Activated CD4-positive, CD25-positive, alpha-beta regulatory T cell (primary cell): Measurements from ENCODE around the gene CTNNB1.

ENCODE experiments used
- DNase-seq, 4 experiments: peaks; one replicate each; lab custom pipeline; 2025; lab: John Stamatoyannopoulos, UW

Gene CTNNB1

DNA sequence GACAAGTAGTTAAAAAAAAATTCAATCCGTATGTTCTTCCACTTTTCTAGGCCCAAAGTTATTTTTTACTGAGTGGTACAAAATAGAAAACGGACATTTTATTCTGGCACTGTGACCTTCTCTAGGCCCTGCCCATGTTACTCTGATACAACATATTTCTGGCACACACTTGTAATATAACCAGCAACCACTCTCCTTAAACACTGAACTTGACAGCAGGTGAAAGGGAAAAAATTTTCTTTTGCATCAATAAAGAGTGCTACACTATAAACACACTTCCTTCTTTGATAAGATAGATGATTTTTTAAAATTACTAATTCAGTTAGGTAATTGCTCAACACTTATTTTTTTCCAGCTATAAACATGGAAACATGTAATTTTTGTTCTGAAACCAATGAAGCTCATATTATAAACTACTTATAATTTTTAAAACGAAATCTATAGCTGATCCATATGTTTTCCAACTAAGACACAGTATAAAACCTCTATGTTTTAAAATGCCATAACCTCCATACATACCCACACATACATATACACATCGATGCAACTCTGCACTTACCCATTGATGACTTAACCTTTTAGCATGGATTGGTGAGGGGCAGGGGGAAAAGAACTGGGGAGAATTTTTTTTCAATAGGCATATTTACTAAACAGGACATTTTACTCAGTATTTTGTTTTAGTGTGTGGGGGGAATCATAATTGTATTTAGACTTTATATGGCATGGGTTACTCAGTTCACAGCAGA is 5.3 kb upstream of the CTNNB1 start:
- no peak for DNase-seq

- no peak for DNase-seq
These were observed 4.6 kb upstream of the CTNNB1 start for GRCh38 chr3:41194701-41195100.

DNA sequence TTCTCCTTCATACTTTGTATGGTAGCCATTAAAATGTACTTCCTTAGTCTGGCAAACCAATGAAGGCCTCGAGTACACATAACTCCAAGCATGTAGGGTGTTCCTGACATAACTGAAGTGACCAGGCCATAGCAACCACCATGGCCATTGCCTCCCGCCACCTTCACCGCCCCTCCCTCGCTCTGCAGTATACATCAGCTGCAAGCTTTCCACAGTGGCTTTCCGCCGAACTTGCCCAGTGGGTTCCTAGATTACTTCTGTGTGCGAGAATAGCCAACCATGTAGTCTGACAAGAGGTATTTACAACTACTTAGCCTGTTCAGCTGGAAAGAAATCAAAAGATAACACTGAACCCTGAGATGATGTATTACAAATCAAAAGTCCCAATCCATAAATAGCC is 3.4 kb upstream of the CTNNB1 start:
- no peak for DNase-seq

GRCh38 chr3:41196499-41197410 is 2.5 kb upstream of the CTNNB1 start:
- no peak for DNase-seq

DNA sequence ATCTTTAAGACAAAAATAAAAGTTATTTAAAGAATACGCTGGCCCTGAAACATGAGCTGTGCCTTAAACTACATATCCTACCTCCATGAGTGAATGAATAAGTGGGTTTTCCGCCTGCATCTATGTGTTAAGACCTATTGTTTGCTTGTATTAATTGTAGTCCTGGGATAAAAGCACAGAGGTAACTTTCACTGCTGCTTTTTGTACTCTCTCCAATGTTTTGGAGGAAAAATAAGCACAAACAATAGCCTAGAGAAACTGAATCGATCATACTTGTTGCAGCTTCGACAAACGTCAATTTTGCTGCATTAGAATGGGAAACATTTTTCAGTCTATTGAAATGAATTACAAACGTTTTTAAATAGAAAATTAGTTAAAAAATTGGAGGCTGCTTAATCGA is 1.3 kb upstream of the CTNNB1 start:
- DNase-seq, result no peak

DNA sequence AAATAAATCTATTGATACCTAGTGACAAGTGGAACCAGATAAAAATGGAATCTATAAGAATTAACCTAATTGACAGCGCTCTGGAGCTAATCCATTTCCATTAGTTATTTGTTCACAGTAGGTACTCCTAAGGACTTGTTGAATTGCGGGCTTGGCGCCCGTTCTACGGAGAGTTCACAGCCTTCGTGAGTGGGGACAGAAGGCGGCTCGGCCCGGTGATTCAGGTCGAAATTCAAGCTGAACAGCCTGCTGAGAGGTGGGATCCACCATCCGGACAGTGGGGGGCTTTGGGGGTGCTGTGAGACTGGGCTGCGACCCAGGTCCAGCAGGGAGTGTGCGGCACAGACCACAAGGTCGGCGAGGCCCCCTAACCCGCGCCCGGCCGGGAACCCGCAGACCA is 779 bp upstream of the CTNNB1 start:
- DNase-seq, result no peak

- DNase-seq, result peak; percentile 16 to 39 (median 26)
These were observed 762 bp downstream of the CTNNB1 start for GRCh38 chr3:41199866-41200668.

GRCh38 chr3:41200669-41201021 is 1.3 kb downstream of the CTNNB1 start:
- DNase-seq, result no peak

GRCh38 chr3:41202075-41202833 is 2.9 kb downstream of the CTNNB1 start:
- DNase-seq, result no peak

DNA sequence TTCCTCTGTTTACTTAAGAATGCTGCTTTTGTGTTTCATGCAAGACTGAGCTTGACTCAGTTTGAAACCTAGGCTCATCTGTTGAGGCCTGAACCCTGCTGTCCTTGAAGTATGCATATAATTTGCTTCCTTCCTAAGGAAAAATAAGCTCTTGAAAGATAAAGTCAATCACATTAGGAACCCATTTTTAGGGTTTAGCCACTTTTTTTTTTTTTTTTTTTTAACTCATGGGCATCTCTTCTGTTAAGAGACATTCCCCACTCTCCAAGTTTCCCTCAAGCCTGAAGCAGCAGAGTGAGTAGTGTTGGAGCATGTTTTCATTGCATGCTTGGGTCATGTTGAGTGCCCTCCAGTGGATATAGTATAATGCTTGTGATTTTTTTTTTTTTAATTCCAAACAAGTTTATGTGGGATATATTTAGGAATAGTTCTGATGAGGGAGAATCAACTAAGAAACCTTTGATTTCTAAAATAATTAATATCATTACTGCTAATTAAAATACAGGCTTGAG is 3.6 kb downstream of the CTNNB1 start:
- DNase-seq, result no peak

GRCh38 chr3:41204369-41204768 is 5.1 kb downstream of the CTNNB1 start:
- DNase-seq, result no peak

DNA sequence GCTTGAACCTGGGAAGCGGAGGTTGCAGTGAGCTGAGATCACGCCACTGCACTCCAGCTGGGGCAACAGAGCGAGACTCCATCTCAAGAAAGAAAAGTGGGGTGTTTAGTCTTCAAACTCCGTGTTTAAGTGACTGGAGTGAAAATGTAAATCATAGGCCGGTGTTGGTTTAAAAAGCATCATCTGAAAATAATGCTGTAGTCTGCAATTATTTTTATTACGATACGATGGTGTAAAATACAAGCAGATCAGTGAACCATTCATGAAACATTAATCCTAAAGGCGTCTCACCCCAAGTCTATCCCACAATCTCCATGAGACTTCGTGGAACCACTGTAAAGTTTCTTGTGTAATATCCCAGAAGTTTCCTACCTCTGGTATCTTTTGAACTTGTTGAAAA is 6.3 kb downstream of the CTNNB1 start:
- DNase-seq, result no peak

DNA sequence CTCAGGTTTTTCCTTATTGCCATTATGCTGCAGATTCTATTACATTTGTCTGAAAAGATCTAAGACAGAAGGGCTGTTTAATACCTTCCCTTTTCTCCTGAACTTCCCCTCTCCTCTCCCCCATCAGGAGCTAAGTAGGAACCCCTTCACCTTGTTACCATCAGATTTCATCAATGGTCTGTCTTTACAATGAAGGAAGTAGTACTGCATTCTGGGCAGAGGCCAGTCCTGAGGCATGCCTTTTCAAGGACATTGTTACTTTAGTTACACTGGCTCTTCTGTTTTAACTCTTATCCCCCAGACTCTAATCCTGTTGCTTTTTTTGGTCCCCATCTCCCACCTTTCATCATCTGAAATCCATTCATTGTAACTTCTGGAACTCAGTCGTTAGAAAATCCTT is 8.1 kb downstream of the CTNNB1 start:
- no peak for DNase-seq

- DNase-seq, result no peak
These were observed 9.4 kb downstream of the CTNNB1 start for GRCh38 chr3:41208507-41209220.

GRCh38 chr3:41209646-41210045 is 10.3 kb downstream of the CTNNB1 start:
- no peak for DNase-seq

GRCh38 chr3:41210966-41211365 is 11.7 kb downstream of the CTNNB1 start:
- DNase-seq, result no peak

DNA sequence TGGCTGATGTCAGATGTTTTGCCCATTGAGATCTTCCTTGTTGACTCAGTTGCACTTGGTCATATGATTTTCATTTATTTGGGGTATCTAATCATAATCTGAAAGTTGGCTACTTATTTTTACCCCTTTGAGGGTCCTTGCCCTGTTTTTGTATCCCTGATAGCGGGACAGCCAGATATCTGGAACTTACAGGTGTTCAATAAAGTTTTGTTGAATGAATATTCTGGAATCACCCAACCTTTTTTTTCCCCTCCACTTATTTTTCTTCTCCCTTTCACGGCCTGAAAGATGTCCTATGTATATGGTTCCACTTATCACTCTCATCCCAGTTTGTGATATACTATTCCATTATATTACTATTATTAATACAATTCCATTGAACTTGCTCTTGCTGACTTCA is 12.8 kb downstream of the CTNNB1 start:
- no peak for DNase-seq

- DNase-seq, result no peak
These were observed 14.3 kb downstream of the CTNNB1 start for GRCh38 chr3:41213588-41213987.

GRCh38 chr3:41216422-41216821 is 17.1 kb downstream of the CTNNB1 start:
- no peak for DNase-seq

DNA sequence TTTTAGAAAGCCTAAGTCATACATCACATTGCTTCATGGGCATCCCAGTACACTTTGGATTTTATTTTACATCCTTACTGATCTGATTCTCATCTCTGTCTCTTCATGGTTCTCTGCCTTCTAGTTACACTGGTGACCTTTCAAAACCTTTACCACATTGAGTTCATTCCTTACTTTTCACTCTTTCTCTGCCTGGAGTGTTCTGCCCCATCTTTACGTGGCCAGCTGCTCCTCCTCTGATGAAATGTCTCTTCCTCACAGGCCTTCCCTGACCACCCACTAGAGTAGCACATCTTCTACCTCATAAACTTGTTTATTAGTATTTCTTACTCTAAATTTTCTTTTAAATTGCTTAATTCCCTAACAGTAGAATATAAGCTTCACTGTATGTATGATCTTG is 17.7 kb downstream of the CTNNB1 start:
- DNase-seq, result no peak

DNA sequence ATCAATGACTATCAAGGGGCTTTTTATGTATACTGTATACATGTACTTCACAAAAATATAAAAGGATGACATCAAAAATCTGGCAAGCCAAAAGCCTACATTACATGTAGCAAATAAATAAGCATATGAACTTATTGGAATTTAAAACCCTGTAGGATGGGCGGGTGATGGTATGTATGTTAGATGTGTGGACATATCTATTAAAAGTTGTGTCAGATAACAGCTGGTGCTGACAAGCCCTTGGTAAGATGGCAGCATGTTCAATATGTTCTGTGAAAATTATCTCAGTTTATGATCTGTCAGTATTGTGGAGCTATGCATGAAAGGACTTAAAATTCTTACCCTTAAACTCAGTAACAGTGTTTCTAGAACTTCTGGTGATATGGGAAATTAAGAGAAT is 20.1 kb downstream of the CTNNB1 start:
- DNase-seq, result no peak
